Neural progenitor cell (in vitro differentiated cells): ENCODE measurements around the gene DCST1.

Experiments used
- CTCF ChIP-seq: fragments of 200-600 bp; sonication (generic); IDR thresholded peaks from 2 replicates; pipeline ENCODE4 v1.5.1; 2017; ENCODE audit warnings: antibody characterized with exemption, mild to moderate bottlenecking
- EZH2 ChIP-seq: fragments of 200-600 bp; sonication (generic); IDR thresholded peaks from 2 replicates; pipeline ENCODE4 v1.6.1; 2017; ENCODE audit warnings: antibody characterized with exemption, mild to moderate bottlenecking, moderate library complexity

DNA sequence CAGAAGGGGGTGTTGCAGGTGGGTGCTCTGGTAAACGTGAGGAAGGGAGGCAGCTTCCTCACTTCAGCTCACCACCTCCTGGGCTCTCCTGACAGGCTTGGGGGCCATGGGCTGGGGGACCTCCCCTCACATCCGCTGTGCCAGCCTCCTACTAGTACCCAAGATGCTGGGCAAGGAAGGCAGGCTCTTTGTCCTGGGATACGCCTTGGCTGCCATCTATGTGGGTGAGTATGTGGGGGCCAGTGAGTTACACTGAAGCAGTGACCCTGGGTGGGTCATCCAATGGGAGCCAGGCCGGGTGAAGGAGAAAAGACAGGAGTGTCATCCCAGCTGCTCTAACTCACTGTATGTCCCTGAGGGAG lies 5.7 kb downstream of the DCST1 start:
- TF ChIP-seq EZH2: no peak
- no peak for TF ChIP-seq CTCF
